Measurements from ENCODE around the gene NDUFA5.
"Not testable (repeated sequence)": the region's sequence is repeated elsewhere in the genome, so short reads cannot be mapped to it uniquely, and the experiment has no call there.

NDUFA5 gene

DNA sequence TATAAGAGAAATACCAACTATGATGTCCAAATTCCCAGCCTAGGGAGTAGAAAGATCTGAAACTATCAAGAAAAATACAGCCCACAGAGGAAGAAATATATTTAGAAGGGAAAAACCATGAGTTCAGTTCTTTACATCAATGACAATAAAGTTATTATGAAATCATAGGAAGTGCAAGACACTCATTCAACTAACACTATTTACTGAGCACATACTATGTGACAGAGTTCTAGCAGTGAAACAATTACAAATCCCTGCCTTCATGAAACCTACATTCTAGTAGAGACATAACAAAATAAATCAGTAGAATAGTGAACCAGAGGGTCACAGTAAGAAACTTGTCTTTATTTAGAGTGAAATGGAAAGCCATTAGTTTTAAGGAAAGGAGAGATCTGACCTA is 2.1 kb downstream of the NDUFA5 start:
- DNase-seq, result no peak

DNA sequence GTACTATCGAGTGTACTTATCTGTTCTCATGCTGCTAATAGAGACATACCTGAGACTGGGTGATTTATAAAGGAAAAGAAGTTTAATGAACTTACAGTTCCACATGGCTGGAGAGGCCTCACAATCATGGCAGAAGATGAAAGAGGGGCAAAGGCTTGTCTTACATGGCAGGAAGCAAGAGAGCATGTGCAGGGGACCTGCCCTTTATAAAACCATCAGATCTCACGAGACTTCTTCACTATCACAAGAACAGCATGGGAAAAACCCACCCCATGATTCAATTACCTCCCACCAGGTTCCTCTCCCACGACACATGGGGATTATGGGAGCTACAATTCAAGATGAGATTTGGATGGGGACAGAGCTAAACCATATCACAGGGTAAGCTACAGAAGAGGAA is 4.5 kb downstream of the NDUFA5 start:
- no peak for DNase-seq

DNA sequence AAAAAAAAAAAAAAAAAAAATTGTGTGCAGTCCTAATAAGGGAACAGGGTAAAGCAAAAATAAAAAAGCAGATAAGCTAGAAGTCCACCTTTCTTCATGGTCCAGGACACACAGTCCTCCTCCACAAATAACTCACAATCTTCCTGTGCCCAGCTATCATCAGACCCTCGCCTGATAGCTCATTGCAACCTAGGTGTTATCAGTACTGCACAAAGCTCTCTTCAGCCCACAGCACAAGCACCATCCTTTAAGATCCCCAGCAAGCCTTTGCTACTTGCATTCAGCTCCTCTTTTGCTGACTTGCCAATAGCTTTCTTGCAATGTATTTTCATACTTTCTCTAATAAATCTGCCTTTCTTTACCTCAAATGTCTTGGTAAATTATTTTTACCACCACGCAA is 5.0 kb downstream of the NDUFA5 start:
- no peak for DNase-seq

DNA sequence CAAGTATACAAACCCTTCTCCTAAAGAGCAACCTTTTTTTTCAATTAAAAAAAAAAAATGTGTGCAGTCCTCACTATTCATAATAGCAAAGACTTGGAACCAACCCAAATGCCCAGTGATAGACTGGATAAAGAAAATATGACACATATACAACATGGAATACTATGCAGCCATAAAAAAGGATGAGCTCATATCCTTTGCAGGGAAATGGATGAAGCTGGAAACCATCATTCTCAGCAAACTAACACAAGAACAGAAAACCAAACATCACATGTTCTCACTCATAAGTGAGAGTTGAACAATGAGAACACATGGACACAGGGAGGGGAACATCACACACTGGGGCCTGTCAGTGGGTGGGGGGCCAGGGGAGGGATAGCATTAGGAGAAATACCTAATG is 5.5 kb downstream of the NDUFA5 start:
- DNase-seq, result not testable (repeated sequence)

DNA sequence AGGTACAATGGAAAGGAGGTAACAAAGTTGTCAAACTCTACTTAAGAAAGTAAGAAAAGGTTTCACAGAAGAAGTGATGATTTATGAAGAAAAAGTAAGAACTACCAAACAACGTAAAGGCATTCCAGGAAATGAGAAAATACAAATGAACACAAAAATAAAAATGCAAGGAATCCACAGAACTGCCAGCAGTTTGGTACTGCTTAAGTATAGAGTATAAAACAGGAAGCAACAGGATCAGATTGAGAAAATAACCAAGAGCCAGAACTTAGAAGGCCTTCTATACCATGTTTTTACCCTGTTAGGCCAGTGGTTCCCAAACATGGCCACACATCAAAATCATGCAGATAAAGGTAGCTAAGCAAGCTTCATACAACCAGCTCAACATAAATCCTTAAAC is 9.2 kb downstream of the NDUFA5 start:
- no peak for DNase-seq

DNA sequence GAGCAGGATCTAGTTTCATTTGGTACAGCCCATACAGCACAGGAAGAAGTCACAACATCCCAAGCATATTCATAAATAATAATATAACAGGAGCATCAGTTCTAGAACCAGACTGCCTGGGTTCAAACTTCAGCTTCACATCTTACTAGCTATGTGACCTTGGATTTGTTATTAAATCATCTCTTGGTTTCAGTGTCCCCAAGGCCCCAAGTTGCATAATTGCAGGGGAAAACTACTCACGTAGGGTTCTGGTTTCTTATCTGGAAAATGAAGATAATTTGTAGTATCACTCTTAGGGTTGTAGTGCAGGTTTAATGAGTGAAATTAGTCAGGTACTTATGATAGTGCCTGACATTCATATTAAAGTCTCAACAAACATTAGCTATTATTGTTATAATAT is 17.7 kb downstream of the NDUFA5 start:
- no peak for DNase-seq

DNA sequence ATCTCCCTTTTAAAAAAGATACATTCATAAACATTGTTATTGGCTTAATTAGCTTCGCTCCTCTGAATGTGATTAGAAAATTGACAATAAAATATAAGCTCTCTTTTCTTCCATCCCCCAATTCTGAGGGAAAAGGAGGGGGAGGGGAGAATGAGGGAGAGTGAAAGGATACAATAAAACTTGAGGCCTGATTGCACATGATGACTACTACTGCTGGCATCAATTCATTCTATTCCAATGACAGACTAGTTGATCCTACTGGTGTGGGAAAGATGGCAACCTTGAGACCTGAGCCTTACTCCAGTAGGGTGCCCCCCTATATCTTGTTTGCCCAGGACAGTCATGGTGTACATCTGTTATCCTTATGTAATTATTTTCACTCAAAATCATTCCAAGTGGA is 18.7 kb downstream of the NDUFA5 start:
- no peak for DNase-seq

DNA sequence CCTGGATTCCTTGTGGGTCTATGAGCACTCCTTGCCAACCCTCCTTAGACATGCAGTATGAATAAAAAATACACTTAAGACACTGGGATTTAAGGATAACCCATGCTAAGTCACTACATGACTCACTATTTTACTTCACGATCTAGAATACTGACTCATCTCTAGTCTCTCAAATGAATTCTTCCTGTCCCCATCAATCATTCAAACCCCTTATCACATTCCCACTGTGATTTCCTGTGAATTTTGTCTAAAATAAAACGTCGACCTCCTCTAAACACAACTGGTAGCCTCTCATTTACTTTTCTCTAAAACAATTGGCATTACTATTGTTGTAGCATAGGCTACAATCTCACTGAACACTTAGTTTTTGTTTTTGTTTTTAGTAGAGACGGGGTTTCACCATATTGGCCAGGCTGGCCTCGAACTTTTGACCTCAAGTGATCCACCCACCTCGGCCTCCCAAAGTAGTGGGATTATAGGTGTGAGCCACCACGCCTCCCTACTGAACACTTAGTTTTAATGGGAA is 19.4 kb downstream of the NDUFA5 start:
- no peak for DNase-seq

DNA sequence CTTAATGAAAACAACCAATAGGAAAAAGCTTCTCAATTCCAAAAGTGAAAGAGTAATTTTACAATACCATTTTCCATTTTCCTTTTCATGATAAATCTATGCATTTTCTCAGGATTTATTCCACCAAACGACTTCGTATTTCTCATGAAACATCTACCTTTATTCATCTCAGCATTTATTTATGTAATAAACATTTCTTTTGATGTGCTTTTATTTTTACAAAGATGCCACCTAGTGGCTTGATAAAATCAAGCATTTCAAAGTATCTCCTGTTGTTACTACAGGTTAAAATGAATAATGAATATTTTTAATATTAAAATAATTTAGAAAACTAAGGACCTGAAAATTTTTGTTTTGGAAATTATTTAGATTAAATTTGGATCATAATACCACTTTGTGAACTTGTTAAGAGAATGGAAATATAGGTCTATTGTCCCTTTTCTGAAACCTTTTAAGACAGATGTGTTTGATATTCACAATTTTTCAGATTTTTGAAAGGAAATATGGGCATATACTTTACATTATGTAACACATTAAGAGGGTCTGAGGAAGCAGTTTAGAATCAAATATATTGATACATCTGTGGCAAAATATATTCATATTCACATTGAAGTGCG is 20.5 kb downstream of the NDUFA5 start:
- no peak for DNase-seq

DNA sequence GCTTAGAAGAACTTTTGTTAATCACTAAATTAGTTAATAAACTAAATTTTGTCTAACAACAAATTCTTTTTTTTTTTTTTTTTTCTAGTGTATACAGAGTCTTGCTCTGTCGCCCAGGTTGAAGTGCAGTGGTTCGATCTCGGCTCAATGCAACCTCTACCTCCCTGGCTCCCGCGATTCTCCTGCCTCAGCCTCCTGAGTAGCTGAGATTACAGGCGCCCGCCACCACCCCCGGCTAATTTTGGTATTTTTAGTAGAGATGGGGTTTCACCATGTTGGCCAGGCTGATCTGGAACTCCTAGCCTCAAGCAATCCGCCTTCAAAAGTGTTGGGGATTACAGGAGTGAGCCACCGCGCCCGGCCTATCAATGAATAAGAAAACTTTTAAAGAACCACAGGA is 22.1 kb downstream of the NDUFA5 start:
- no peak for DNase-seq

DNA sequence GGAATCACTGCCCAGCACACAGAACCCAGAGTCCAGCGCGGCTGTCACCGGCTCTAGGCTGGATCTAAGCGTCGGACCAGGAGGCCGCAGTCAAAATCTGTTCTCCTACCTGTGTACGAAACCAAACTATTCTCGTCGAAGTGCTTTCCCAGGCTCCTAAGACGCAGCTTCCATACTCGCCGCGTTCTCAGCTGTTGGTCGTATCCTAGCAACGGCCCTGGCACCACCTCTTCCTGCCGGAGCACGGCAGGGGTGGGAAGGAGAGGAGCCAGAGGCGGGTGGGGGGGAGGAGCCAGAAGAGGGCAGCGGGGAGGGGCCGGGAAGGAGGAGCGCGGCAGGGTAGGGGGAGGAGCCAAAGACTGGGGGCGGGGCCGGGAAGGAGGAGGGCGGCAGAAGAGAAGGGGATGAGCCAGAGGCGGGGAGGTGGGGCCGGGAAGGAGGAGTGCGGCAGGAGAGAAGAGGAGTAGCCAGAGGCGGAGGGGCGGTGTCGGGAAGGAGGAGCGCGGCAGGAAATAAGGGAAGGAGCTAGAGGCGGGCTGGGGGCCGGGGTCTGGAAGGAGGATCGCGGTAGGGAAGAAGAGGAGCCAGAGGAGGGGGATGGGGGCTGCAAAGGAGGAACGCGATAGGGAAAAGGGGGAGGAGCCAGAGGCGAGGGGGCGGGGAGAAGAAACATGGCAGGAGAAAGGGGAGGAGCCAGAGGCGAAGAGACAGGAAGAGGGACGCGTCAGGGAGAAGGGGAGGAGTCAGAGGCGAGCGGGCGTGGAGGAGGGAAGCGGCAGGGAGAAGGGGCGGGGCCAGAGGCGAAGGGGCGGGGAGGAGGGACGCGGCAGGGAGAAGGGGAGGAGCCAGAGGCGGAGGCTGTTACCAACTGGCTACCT is 23.0 kb downstream of the NDUFA5 start, which contains the start of gene IQUB:
Gene IQUB, minus strand, starts transcription at position 213 of the 878 bp plus-strand sequence. CDS start 22,255 bp downstream, outside the sequence.
- DNase-seq, result peak; percentile 99

DNA sequence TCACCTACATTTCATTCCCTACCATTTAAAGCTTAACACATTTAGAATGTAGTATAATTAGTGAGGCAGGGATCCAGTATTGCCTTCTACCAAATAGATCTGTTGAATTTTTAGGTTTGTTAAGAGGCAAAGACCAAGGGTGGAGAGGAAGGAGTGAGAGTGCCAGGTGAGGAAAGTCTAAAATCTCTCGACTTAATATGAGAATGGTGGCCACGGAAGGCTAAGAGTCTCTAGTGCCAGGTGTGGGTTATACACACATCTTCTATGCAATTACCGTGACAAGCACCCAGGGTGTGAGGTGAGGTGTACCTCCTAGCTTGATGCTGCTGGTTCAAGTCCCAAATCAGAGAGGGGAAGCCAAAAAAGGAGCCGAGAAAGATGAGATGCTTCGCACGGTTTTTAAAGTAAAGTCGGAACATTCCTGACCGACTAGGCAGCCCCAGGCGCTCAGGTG is 23.7 kb downstream of the NDUFA5 start:
- peak; percentile 21 for DNase-seq

DNA sequence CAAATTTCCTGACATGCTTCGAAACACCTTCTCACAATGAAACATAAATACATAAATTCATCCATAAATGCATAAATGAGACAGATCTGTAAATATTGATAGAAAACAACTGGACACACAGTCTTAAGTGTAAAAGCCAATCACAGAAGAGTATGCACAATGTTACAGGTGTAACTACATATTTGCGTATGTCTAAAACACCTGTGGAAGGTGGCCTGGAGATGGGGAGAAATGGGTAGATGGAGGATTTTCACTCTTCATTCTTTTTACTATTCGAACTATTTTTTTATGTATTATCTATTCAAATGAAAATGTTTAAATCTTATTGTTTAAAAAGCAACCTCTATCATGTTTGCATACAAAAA is 24.1 kb downstream of the NDUFA5 start:
- no peak for DNase-seq

DNA sequence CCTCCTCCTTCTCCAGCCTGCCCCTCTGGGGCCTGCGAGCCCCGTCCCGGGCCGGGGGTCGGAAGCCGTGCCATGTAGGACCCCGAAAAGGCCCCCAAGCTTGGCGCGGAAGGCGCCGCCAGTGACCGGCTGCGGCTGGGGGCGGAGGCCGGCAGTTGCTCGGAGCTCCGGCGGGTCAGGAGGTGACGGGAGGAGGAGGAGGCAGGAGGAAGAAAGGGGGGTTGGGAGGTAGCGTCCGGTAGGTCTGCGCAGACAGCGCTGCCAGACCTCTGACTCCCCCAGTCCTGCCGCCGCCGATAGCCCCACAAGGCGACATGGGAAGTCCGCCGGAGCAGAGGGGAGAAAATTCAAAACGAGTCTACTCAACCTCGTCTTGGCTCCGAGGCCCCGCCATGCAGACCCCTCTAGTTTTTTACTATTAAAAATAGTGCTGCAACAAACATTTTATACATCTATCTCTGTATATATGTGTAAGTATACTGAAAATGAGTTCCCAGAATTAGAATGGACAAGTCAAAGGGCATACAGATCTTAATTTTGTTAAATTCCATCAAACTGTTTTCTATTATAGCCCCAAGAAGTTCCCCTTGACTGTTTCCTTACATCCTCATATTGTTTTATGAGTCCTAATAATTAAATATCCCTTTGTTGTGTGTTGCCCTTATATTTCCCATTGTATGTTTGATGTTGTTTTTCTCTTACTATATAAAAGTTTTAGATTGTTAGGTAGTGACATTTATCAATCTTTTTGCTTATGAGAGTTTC is 24.6 kb downstream of the NDUFA5 start:
- peak; percentile 33 for DNase-seq

DNA sequence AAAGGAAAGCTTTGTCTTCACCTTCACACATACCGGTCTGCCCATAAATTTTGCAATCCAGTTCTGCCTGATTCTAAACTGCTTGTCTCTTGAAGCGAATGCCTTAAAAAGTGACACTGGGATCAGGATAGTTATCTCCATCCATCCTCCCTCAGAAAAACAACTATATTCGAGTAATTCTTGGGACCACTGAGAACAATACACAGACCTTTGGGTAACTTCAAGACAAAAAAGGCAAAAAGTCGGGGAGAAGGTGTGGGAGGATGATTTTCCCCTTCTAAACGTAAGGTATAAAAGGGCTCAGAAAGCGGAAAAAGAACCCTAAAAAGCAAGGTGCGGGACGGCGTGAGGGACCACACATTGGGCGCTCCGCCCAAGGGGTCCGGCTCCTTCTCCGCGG is 25.3 kb downstream of the NDUFA5 start:
- not testable (repeated sequence) for DNase-seq

DNA sequence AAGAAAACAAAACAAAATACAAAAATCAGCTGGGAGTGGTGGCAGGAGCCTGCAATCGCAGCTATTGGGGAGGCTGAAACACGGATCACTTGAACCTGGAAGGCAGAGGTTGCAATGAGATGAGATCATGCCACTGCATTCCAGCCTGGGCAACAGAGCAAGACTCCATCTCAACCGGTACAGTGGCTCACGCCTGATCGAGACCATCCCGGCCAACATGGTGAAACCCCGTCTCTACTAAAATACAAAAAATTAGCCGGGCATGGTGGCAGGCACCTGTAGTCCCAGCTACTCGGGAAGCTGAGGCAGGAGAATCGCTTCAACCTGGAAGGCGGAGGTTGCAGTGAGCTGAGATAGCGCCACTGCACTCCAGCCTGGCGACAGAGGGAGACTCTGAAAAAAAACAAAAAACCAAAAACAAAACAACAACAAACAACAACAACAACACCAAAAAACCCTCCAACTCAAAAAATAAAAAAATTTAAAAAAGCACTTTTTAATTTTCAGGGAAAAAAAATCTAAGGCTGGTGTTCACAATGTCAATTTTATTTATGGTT is 27.5 kb downstream of the NDUFA5 start:
- DNase-seq, result not testable (repeated sequence)

DNA sequence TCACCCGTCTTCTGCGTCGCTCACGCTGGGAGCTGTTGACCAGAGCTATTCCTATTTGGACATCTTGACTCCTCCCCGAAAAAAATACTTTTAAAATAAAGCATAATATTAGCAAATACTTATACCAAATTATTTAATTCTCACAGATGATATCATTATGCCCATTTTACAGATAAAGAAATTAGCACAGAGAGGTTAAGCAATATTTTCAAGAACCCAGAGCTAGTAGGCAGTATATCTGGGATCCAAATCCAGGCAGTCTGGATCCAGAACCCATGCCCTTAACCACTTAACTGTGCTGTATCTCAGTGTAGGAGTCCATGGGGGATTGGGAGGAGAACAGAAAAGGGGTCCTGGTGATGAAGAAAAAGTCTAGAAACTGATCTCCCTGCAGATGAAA is 29.4 kb downstream of the NDUFA5 start:
- no peak for DNase-seq

DNA sequence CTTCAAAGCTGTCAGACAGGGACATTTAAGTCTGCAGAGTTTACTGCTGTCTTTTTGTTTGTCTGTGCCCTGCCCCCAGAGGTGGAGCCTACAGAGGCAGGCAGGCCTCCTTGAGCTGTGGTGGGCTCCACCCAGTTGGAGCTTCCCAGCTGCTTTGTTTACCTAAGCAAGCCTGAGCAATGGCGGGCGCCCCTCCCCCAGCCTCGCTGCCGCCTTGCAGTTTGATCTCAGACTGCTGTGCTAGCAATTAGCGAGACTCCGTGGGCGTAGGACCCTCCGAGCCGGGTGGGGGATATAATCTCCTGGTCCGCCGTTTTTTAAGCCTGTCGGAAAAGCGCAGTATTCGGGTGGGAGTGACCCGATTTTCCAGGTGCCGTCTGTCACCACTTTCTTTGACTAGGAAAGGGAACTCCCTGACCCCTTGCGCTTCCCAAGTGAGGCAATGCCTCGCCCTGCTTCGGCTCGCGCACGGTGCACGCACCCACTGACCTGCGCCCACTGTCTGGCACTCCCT is 29.8 kb downstream of the NDUFA5 start:
- DNase-seq, result not testable (repeated sequence)

DNA sequence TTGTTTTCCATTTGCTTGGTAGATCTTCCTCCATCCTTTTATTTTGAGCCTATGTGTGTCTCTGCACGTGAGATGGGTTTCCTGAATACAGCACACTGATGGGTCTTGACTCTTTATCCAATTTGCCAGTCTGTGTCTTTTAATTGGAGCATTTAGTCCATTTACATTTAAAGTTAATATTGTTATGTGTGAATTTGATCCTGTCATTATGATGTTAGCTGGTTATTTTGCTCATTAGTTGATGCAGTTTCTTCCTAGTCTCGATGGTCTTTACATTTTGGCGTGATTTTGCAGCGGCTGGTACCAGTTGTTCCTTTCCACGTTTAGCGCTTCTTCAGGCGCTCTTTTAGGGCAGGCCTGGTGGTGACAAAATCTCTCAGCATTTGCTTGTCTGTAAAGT is 31.1 kb downstream of the NDUFA5 start:
- not testable (repeated sequence) for DNase-seq

DNA sequence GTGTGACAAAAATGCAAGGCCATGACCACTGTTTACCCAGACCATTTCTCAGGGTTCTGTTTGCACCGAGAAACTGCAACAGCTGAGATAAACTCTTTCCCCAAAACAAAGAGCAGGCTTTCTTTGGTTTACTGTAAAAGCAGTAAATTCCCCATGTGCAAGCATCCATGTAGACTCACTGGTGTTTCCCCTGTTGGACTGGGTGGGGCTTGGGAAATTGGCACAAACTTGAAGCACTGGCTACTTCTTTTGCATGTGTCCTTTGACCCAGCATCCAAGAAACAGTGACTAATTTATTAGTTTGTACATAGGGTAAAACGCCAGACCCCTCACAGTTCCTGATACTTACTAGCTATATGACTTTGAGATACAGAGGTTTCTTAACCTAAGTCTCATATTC is 35.6 kb downstream of the NDUFA5 start:
- no peak for DNase-seq

DNA sequence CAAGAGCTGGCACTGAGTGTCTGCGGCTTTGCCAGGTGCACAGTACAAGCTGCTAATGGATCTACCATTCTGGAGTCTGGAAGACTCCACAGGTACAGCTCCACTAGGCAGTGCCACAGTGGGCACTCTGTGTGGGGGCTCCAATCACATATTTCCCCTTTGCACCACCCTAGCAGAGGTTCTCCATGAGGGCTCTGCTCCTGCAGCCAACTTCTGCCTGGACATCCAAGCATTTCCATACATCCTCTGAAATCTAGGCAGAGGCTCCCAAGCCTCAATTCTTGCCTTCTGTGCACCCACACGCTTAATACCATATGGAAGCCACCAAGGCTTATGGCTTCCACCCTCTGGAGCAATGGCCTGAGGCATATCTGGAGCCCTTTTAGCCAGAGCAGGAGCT is 52.4 kb downstream of the NDUFA5 start:
- no peak for DNase-seq

DNA sequence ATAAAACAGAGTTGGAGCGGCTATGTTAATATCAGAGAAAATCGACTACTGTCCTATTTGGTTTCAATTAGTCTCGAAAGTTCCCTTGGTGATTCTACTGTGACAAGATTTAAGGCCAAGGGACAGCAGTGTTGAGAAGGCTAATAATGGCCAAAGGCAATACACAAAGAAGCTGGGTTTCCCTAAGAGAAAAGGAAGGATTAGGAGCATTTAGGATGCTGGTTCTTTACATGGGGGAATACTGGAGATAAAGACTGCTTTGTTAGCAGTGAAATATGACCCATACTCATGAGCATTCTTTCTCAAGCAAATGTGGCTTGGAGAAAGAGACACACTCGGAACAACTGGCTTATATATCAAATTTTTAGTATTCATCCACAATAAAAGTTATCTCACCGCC is 55.4 kb downstream of the NDUFA5 start:
- DNase-seq, result no peak

Measured in CD4-positive, alpha-beta T cell treated with Interleukin-6 for 4 hours (primary cell).